Omental fat pad (tissue), 4 donors: ENCODE measurements around the gene TTC33. TPM values are rescaled to one million over a fixed set of nuclear protein-coding genes. Genes with fewer than 3 reads are reported as not detected.

ENCODE experiments used
- ATAC-seq: fragments of 150-250 bp; one replicate; pipeline ENCODE4 v1.9.1; 2016; ENCODE audit warnings: mild to moderate bottlenecking, moderate library complexity; ENCODE audit not compliant: low FRiP score
- DNase-seq: peaks from one replicate; pipeline ENCODE4 v3.0.0-alpha.2; 2019; ENCODE audit warnings: low spot score
- total RNA-seq, 4 donors: library from RNA; depleted of rRNA; stranded (reverse); fragments of >200 nt; gene quantifications; one replicate each; pipeline ENCODE4 v1.1.0, GENCODE V29; 2016
- TF ChIP-seq, protein P1 (sequence below), 3 donors: fragments of 450-650 bp; IDR thresholded peaks; one replicate each; pipeline ENCODE4 v1.5.1; 2016 to 2017; ENCODE audit warnings: antibody characterized with exemption in 3 of 3, mild to moderate bottlenecking in 3 of 3, moderate library complexity in 2 of 3

TTC33 gene
- total RNA-seq, 4 donors from 2014 or later: 8.3 to 15.4 (median 9.3) TPM

DNA sequence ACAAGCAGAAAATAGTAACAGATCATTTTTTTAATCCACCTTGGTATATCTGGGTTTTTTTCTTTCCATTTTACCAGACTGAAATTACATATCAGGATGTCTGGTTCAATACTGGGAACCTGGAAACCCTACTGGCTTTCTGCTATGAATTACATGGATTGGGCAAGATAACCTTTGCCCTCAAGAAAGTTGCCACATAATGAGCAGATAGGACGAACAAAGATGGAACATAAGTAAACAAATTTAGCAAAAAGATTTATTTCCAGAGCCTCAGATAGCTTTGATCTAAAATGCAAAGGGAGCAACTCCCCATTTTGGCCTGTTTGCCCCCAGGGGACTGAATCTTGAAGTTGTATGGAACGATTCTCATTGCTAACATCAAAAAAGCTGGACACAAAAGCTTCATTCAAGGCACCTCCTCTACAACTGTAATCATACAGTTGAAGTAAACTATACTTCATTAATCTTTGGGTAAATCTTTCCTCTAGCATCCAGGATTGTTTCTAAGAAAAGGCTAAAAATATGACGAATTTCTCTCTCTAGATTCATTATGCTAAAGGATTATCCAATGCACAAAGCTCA lies 207.7 kb downstream of the TTC33 start:
- no peak for DNase-seq
- TF ChIP-seq, protein P1, sequence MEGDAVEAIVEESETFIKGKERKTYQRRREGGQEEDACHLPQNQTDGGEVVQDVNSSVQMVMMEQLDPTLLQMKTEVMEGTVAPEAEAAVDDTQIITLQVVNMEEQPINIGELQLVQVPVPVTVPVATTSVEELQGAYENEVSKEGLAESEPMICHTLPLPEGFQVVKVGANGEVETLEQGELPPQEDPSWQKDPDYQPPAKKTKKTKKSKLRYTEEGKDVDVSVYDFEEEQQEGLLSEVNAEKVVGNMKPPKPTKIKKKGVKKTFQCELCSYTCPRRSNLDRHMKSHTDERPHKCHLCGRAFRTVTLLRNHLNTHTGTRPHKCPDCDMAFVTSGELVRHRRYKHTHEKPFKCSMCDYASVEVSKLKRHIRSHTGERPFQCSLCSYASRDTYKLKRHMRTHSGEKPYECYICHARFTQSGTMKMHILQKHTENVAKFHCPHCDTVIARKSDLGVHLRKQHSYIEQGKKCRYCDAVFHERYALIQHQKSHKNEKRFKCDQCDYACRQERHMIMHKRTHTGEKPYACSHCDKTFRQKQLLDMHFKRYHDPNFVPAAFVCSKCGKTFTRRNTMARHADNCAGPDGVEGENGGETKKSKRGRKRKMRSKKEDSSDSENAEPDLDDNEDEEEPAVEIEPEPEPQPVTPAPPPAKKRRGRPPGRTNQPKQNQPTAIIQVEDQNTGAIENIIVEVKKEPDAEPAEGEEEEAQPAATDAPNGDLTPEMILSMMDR (IDR thresholded peaks at IDR 0.05): no peak
- ATAC-seq: no peak

DNA sequence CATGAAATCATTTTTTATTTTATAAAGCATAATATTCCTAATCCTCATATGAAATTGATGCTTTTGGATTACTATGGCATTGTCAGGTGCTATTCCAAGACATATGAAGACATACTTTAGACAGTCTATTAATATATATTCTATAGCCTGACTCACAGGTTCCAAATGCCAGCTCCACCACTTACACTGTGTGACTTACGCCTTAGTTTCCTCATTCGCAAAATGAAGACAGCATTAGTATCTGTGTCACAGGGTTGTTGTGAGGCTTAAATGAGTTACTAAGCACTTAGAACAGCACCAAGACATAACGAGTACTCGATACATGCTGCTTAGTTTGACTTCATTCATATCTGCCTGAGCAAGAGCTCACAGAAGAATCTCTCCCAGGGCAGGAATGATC lies 208.2 kb downstream of the TTC33 start:
- TF ChIP-seq, protein P1 (IDR thresholded peaks at IDR 0.05): no peak
- ATAC-seq (no peak), DNase-seq (no peak)

DNA sequence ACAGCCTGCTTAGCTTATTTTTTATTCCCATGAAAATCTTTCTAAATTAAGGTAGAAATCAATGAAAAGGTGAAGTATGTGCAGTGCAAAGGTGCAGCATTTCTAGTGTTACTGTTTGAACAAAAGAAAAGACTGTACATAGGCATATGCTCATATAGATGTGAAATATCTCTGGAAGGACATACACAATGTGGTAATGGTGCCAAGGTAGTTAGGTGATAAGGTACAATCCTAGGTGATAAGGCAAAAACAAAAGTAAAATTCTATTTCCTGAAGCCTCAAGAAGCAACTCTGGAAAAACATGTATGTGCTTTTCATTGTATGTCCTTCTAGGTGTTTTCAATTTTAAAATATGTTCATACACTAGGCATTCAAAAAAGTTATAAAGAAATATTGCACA lies 215.5 kb downstream of the TTC33 start:
- no peak for ATAC-seq
- DNase-seq: no peak
- TF ChIP-seq, protein P1 (IDR thresholded peaks at IDR 0.05): no peak

DNA sequence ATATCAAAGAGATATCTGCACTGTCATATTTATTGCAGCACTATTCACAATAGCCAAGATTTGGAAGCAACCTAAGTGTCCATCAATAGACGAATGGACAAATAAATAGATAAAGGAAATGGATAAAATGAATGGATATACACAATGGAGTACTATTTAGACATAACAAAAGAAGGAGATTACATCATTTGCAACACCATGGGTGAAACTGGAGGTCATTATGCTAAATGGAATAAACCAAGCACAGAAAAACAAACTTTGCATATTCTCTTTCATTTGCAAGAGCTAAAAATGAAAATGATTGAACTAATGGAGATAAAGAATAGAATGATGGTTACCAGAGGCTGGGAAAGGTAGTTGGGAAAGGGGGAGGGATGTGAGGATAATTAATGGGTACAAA lies 231.1 kb downstream of the TTC33 start:
- ATAC-seq (no peak), DNase-seq (no peak)
- TF ChIP-seq, protein P1 (IDR thresholded peaks at IDR 0.05): no peak

DNA sequence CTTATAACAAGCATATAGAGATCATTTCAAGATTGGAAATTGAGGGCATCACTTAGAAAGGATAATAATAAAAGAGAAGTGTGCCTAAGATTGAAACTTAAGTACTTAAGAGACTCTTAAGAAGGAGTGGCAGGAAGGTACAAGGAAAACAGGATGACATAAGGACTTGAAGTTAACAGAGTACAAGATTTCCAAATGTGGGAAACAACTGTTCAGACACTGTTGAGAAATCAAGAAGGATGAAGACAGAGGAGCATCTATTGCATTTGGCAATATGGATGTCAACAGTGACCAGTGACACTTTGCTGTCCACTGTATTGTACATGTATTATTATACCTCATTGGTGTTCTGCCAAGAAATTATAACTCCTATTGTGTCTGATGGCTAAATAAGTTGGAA lies 233.8 kb downstream of the TTC33 start:
- ATAC-seq: no peak
- TF ChIP-seq, protein P1 (IDR thresholded peaks at IDR 0.05): no peak
- DNase-seq: no peak

DNA sequence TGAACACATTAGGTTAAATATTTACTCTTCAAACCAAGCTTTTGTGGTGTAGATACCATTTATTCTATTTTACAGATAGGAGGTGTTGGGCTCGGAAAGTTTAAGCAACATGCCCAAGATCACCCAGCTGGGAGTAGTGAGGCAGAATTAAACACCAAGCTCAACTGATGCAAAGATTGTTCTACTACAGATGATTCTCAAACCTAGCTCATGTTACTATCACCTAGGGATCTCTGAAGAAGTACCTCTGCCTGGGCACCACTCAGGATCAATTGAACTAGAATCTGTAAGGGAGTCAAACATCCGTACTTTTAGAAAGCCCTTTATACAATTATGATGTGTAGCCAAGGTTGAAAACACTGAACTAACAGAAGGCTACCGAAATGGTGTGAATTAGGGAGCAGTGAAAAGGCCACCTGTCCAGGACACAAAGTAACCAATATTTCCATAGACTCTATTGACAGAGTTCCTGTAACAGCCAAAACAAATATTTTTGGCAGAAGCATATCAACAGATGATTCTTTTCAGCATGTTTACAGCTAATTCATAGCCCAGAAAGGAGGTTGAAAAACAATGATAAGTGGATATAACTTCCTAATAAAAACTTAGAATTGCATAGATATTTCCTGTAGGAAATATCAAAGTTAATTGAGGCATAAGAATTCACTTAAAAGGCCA lies 234.5 kb downstream of the TTC33 start:
- TF ChIP-seq, protein P1 (IDR thresholded peaks at IDR 0.05): no peak
- DNase-seq (no peak), ATAC-seq (no peak)

DNA sequence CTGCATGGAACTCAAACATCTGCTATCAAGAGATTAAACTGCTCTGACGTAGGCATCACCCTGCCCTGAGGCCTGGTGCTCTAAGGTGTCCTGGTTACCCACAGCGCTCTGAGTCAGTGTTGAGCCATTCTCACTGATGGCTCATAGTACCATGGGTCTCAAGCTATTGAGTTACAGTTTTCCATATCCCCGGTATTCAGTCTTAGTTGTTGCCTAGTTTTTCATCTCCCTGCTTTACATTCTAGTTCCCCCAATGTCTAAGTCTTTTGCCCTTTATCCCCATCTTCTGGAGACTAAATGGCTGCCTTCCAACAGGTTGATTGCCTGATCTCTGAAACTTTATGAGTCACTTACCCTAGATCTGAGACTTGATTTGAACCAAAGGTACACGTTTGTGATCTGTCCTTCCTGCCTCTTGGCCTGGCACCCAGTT lies 237.3 kb downstream of the TTC33 start:
- no peak for ATAC-seq
- TF ChIP-seq, protein P1 (IDR thresholded peaks at IDR 0.05): no peak

More for the DNA sequence above, 237.3 kb downstream of the TTC33 start:
- no peak for DNase-seq
